Ovary (tissue), 3 donors: ENCODE data around the gene POU2F3.

Source experiments
- EP300 ChIP-seq: sonication (generic); formaldehyde crosslinking; IDR thresholded peaks from one replicate; pipeline ENCODE4 v1.6.1; 2017; ENCODE audit warnings: antibody characterized with exemption
- TF ChIP-seq, protein P1 (sequence below), 3 donors: fragments of 450-650 bp in 2 of 3; fragments of 200-600 bp in 1 of 3; IDR thresholded peaks; one replicate each; pipeline versions ENCODE4 v1.5.1 to v1.8.0; 2016 to 2022; ENCODE audit warnings: antibody characterized with exemption in 3 of 3, mild to moderate bottlenecking in 1 of 3
- donor health status: DM: no; HTN: no; CAD: no.

DNA sequence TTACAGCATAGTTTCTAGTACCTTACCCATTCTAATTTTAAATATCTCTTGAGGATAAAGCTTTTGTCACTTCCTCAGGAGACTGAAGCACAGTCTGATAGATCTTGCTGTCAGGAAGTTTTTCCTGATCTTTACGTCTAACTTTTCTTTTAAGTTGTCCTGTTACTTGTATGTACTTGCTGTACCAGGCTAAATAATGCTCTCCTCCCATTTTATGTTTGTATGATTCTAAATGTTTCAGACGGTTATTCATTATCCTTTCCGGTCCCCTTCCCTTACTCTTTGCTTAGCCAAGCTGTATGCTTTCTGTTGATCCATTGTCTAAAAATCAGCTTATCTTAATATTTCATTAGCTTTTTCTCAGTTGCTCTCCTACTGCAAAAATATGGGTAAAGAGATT is 102.3 kb downstream of the POU2F3 start:
- TF ChIP-seq, protein P1, sequence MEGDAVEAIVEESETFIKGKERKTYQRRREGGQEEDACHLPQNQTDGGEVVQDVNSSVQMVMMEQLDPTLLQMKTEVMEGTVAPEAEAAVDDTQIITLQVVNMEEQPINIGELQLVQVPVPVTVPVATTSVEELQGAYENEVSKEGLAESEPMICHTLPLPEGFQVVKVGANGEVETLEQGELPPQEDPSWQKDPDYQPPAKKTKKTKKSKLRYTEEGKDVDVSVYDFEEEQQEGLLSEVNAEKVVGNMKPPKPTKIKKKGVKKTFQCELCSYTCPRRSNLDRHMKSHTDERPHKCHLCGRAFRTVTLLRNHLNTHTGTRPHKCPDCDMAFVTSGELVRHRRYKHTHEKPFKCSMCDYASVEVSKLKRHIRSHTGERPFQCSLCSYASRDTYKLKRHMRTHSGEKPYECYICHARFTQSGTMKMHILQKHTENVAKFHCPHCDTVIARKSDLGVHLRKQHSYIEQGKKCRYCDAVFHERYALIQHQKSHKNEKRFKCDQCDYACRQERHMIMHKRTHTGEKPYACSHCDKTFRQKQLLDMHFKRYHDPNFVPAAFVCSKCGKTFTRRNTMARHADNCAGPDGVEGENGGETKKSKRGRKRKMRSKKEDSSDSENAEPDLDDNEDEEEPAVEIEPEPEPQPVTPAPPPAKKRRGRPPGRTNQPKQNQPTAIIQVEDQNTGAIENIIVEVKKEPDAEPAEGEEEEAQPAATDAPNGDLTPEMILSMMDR (IDR thresholded peaks at IDR 0.05): no peak
- TF ChIP-seq EP300: no peak
